GM19351 (cell line): Measurements from ENCODE around the gene PJA2.

Source experiments
- ATAC-seq: cut with Tn5 transposase; IDR thresholded peaks from one replicate; pipeline ENCODE4 v1.9.1; 2021; ENCODE audit warnings: mild to moderate bottlenecking, moderate library complexity; ENCODE audit not compliant: unreplicated experiment

The PJA2 gene

GRCh38 chr5:109350537-109351270 is 59.1 kb downstream of the PJA2 start:
- no peak for ATAC-seq

GRCh38 chr5:109349388-109349787 is 60.4 kb downstream of the PJA2 start:
- no peak for ATAC-seq

GRCh38 chr5:109347252-109347888 is 62.4 kb downstream of the PJA2 start:
- ATAC-seq = no peak

GRCh38 chr5:109345699-109346098 is 64.1 kb downstream of the PJA2 start:
- ATAC-seq = no peak

- ATAC-seq = no peak
Observed at GRCh38 chr5:109340351-109340750, 69.4 kb downstream of the PJA2 start.

- no peak for ATAC-seq
Observed at GRCh38 chr5:109335114-109335513, 74.7 kb downstream of the PJA2 start.

GRCh38 chr5:109334056-109334455 is 75.7 kb downstream of the PJA2 start:
- no peak for ATAC-seq

GRCh38 chr5:109329333-109330237 is 80.2 kb downstream of the PJA2 start:
- no peak for ATAC-seq

GRCh38 chr5:109328626-109329025 is 81.1 kb downstream of the PJA2 start:
- no peak for ATAC-seq

- no peak for ATAC-seq
Observed at GRCh38 chr5:109327570-109327969, 82.2 kb downstream of the PJA2 start.

- ATAC-seq = no peak
Observed at GRCh38 chr5:109326919-109327318, 82.9 kb downstream of the PJA2 start.

GRCh38 chr5:109325456-109325855 is 84.3 kb downstream of the PJA2 start:
- no peak for ATAC-seq

- ATAC-seq = no peak
Observed at GRCh38 chr5:109324931-109325330, 84.8 kb downstream of the PJA2 start.

- ATAC-seq = no peak
Observed at GRCh38 chr5:109324351-109324750, 85.4 kb downstream of the PJA2 start.

- no peak for ATAC-seq
Observed at GRCh38 chr5:109322694-109323093, 87.1 kb downstream of the PJA2 start.

GRCh38 chr5:109319351-109319750 is 90.4 kb downstream of the PJA2 start:
- no peak for ATAC-seq

GRCh38 chr5:109318455-109319108 is 91.2 kb downstream of the PJA2 start:
- no peak for ATAC-seq

- no peak for ATAC-seq
Observed at GRCh38 chr5:109316634-109317033, 93.1 kb downstream of the PJA2 start.

GRCh38 chr5:109315245-109315644 is 94.5 kb downstream of the PJA2 start:
- ATAC-seq = no peak

GRCh38 chr5:109313127-109313526 is 96.6 kb downstream of the PJA2 start:
- ATAC-seq = no peak

GRCh38 chr5:109312695-109313094 is 97.1 kb downstream of the PJA2 start:
- ATAC-seq = no peak
